Stimulated activated CD4-positive, alpha-beta T cell treated with anti-CD3 and anti-CD28 coated beads, Interleukin-15, amount 100 ng/mL, for 1 hour (primary cell): Measurements from ENCODE around the gene ROBO1.

Experiments
- DNase-seq, 2 donors: peaks; one replicate each; pipeline ENCODE4 v3.0.0-alpha.2; 2020; ENCODE audit warnings: low read depth in 1 of 2, low spot score in 1 of 2

ROBO1 gene

GRCh38 chr3:79027593-79027992 lies 740.2 kb downstream of the ROBO1 start:
- DNase-seq, result no peak

DNA sequence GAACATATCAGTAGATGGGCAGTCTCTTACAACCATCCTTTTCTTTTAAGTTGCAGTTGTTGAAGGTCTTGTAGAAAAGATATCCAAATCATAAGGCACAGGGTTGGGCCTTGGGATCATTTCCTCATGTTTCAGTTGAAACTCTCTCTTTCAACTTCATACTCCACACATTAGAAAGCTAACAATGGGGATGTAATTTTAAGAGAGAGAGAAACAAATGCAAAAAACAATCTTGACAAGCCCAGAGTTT lies 747.9 kb downstream of the ROBO1 start:
- no peak for DNase-seq

DNA sequence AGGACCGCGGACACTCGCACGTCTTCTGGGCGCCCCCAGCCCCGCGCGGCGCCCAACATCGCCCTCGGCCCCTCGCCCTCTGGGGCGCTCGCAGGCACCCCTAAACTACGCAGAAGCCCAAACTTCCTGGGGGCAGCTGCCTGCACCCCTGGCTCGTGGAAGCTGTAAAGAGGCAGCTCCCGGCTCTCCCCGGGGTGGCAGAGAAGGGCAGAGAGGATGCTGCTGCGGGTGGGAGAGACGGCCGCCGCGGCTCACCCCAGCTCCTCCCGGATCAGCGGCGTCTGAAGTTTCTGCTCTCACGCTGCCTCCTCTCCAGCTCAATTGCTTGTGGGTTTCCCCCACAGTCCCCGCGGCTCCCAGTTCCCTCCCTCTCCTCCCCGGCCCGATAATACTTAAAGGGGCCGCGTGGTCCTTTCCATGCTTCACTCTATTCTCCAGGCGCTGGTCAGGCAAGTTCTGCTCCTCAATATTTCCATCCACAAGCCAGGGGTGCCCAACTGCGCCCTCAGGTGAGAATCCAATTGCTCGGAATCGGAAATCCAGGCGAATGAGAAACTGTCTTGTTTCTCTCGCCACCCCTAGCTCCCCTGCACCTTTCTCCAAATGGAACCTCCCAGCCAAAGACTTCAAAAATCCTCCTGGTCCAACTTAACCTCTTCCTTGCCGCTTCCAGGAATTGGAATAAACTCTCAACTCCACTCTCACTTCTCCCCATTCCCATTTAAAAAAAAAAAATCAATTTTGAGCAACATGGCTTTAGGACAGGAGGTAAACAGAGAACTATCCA lies 748.5 kb downstream of the ROBO1 start:
- no peak for DNase-seq

GRCh38 chr3:79018671-79019136 lies 749.1 kb downstream of the ROBO1 start:
- no peak for DNase-seq

GRCh38 chr3:79018265-79018664 lies 749.5 kb downstream of the ROBO1 start:
- DNase-seq, result no peak

DNA sequence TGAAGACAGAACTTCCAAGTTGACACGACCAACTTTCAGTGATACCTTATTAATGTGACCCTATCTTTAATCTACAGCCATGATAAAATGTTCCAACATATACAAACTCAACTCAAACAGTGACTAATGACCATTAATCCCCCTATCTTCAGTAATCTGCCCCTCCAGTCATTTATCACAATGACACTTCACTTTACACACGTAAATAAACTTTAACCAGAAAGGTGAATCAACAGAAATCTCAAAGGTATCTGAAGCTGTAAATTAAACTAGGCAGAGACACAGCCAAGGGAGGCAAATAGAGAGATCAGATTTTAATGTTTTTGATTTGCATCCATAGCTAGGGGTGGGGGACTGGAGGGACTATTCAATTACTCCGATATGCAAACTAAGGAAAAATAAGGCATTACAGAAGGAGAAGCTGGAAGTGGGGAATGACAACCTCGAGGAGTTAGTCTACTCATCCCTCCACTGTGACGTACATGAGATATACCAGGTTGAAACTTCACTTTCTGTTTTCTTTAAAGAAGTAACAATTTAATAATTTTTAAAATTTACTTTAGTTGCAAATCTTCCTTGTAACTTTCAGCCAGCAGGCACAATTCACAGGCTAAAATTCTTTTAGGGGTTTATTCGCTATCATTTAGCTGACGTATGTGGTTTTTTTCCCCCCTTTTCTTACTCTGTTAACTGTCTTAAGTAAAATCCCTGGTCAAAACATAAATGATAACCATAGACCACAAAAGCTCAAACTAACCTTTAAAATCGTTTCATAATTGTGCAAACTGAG lies 751.0 kb downstream of the ROBO1 start:
- DNase-seq, result no peak

GRCh38 chr3:79015854-79016253 lies 751.9 kb downstream of the ROBO1 start:
- no peak for DNase-seq

DNA sequence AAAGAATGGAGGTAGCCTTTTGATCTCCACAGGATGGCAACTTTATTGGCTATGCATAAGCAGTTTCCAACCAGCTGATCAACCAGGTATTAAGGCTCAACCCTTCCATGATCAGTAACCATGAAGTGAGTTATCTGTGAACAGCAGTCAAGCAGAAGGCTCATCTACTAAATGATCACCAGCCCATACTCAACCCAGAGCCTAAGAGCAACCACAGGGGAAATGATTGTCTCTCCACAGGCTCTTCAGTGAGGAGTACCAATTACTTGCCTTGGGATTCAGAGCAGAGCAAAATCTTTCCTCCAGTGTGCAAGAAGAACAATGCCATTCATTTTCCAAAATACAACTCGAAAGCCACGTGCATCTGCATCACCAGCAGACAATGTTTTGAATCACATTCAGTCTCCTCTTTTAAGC lies 754.8 kb downstream of the ROBO1 start:
- no peak for DNase-seq

- no peak for DNase-seq
Observed at GRCh38 chr3:79012530-79012913, 755.3 kb downstream of the ROBO1 start.

DNA sequence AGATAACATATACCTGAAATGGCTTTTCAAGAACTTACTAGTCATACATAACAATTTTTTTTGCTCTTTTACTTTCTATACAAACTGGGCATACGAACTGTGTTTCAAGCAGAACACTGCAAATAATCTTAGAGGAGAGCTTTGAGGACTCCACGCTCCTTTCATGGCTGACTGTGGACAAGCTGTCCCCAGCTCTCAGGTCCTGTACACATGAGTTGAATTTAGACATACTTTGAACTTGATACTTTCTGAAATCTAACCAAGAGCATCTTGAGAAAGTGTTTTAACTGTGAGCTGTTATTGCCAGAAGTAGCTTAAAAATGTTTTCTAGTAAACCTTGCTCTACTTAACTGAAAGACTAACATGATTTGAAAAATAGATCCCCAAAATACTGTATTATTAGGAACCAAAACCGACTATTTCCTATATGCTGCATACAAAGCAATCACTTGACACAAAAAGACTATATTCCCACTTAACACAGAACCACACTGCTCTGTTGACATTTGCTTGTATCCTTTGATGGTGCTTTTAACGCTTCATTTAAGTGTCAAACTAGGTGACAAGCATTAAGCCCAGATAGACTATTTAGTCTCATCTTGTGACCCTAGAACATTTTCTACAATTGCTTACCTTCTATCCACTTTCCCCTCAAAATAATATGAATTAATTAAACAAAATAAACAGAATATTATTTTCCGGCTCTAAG lies 755.8 kb downstream of the ROBO1 start:
- no peak for DNase-seq

DNA sequence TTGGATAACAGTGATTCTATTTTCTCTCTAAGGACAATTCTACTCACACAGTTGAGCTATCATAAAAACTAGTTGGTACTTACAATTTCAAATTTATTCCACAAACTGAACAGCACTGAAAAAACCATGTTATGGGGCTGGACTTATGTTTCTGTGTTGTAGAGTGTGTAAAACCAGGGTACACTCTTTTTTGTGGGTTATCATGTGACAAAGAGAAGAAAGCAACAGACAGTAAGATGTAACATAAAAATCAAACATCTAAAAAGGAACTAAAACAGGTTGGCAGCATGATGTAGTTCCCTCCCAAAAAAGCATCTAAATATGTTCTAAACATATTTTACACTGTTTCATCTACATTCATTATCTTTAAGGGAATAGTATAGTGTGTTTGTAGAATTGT lies 757.9 kb downstream of the ROBO1 start:
- DNase-seq, result no peak

DNA sequence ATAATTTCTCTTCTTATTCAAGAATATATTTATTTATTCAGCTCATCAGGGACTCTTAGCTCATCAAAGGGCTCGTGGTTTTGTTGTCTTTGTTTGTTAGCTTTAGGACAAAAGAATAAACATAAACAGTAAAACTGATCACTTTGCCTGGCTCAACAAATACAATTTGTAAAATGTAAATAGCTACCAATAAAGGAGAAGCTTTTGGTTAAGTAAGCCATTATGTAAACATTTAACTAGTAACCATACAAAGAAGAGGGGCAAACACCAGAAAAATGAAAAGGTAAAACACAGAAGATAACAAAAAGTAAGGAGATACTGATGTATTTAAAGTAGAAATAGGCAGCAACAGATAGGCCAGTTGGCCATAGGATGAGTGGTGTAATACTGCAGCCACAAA lies 761.7 kb downstream of the ROBO1 start:
- DNase-seq, result no peak

- DNase-seq, result no peak
Observed at GRCh38 chr3:79005084-79005483, 762.7 kb downstream of the ROBO1 start.

DNA sequence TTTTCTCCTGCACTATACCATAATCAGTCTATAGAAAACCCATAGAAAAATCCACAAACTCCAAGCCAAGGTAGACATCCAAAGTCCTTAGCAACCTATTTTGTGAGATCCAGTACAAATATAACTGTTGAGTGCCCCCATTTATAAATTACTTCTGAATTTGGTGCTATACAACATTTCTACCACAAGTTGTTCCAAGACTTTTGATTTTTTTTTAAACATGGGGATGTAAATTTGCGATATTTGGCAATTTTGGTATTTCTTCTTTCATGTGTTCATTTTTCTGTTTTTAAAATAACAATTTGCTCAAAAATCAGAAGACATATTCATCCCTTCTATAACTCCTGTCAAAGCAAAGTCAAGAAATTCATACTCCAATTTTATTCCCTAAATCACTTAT lies 763.8 kb downstream of the ROBO1 start:
- no peak for DNase-seq

- no peak for DNase-seq
Observed at GRCh38 chr3:79002465-79003372, 765.1 kb downstream of the ROBO1 start.

GRCh38 chr3:79001255-79001654 lies 766.5 kb downstream of the ROBO1 start:
- no peak for DNase-seq

GRCh38 chr3:78999139-78999538 lies 768.7 kb downstream of the ROBO1 start:
- no peak for DNase-seq

GRCh38 chr3:78995087-78995486 lies 772.7 kb downstream of the ROBO1 start:
- no peak for DNase-seq

GRCh38 chr3:78994174-78995027 lies 773.4 kb downstream of the ROBO1 start:
- DNase-seq, result no peak

DNA sequence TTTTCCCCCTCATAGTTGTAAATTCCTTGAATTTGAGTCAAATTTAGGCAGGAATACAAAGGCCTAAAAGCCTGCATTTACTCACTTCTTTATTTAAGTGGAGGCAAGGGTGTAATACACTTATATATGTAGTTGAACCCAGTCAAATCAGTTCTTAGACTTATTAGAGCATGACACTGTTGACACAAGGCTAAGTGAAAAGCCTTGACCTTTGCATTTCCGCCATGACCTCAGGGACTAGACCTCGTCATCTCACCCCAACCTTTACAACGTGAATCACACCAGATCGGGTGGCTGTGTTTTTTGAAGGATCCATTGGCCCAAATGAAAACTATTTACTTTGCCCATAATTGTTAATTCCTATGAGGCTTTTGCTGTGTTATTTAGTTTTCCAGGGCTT lies 774.4 kb downstream of the ROBO1 start:
- DNase-seq, result no peak
